GM19324 (cell line): ENCODE data around the gene CBY1.

Experiments
- ATAC-seq: cut with Tn5 transposase; IDR thresholded peaks from one replicate; pipeline ENCODE4 v1.9.1; 2021; ENCODE audit warnings: mild to moderate bottlenecking, moderate library complexity; ENCODE audit not compliant: unreplicated experiment, low FRiP score

Gene CBY1

DNA sequence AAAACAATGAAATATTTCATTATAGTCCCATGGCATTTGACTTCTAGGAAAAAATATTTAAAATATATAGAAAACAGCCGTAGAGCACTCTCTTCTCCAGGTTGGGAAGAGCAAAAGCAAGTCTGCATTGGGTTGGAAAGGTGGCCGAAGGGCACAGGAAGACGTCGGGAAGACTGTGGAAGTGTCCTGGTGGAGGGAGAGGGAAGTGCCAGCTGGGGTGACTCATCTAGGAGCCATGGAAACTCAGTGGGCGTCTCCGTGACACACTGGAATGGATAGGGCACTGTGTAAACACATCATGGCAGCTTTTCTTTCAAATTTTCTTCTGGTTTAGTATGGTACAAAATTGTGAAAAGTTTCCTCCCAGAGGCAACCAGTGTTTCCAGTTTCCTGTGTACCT is 62.0 kb downstream of the CBY1 start:
- no peak for ATAC-seq

DNA sequence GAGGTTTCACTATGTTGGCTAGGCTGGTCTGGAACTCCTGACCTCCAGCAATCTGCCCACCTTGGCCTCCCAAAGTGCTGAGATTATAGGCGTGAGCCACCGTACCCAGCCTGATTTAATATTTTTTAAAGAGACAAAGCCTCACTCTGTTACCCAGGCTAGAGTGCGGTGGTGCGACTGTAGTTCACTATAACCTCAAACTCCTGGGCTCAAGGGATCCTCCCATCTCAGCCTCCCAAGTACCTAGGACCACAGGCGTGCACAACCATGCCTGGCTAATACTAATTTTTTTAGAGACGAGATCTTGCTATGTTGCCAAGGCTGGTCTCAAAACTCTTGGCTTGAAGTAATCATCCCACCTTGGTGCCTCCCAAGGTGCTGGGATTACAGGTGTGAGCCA is 62.8 kb downstream of the CBY1 start:
- ATAC-seq, result no peak

DNA sequence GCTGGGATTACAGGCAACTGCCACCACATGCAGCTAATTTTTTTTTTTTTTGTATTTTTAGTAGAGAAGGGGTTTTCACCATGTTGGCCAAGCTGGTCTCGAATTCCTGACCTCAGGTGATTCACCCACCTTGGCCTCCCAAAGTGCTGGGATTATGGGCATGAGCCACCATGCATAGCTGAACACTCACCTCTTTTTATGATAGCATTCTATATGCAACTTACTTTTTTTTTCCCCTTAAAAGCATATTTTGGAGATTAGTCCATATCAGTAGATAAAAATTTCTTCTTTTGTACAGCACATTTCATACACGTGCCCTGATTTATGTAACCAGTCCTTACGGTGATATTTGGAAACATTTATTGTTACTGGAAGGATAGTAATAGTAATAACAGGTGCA is 63.9 kb downstream of the CBY1 start:
- no peak for ATAC-seq

DNA sequence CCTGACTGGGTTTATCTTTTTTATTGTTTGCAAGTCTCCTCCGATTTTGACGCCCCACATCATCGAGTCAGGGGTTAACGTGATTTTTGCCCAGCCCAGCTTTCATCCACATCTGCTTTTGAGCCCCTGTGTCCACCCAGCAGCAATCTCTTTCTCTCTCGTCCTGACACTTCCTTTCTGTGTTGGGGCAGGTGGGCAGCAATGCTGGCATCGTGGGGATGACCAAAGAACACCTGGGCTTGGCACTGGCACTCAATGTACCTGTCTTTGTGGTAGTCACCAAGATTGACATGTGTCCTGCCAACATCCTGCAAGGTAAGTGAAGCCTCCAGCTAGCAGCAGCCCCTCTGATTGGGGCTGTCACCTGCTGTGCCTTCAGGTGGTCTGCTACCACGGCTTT is 65.1 kb downstream of the CBY1 start:
- no peak for ATAC-seq
